Hematopoietic multipotent progenitor cell (in vitro differentiated cells): ENCODE results near the gene VAPB. TPM values are rescaled to one million over a fixed set of nuclear protein-coding genes. Genes with fewer than 3 reads are reported as not detected.
A peak's percentile ranks its signal among the peaks of the same experiment; 100 is the strongest.
"Not testable (repeated sequence)": the region's sequence is repeated elsewhere in the genome, so short reads cannot be mapped to it uniquely, and the experiment has no call there.

Experiments
- DNase-seq, 3 donors: peaks; one replicate each; pipeline ENCODE4 v3.0.0-alpha.2; 2011 to 2015; ENCODE audit warnings: low read depth in 2 of 3, low spot score in 2 of 3
- total RNA-seq: library from RNA; depleted of rRNA; stranded (reverse); fragments of >200 nt; gene quantifications from one replicate; pipeline ENCODE4 v1.2.3, GENCODE V29; 2012

VAPB gene
- 3.8 TPM for total RNA-seq

DNA sequence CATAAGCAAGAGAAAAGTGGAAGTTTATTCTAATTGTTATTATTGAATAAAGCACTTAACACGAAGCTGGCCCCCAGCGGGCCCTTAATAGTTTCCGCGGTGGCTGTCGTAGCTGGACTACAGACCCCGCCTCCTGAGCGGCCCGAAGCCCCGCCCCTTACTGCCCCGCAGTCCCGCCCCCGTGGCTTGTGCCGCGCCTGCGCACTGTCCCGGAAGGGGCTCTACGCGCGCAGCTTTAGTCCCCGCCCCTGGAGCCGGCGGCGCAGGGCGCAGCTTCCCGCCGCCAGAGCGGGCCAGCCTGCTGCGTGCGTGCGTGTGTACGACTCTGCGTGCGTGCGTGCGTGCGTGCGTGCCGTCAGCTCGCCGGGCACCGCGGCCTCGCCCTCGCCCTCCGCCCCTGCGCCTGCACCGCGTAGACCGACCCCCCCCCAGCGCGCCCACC lies at the start of gene VAPB:
VAPB (plus strand) TSS at position 348 of the 442 bp plus-strand sequence. CDS start 231 bp downstream, outside the sequence.
- DNase-seq, result peak; percentile 93 to 97 (median 96)

- DNase-seq, result no peak
Observed at GRCh38 chr20:58339741-58340140, 49.3 kb upstream of the VAPB start.

- DNase-seq, result no peak
Observed at GRCh38 chr20:58340151-58340550, 48.9 kb upstream of the VAPB start.

- no peak for DNase-seq
Observed at GRCh38 chr20:58340853-58341252, 48.2 kb upstream of the VAPB start.

DNA sequence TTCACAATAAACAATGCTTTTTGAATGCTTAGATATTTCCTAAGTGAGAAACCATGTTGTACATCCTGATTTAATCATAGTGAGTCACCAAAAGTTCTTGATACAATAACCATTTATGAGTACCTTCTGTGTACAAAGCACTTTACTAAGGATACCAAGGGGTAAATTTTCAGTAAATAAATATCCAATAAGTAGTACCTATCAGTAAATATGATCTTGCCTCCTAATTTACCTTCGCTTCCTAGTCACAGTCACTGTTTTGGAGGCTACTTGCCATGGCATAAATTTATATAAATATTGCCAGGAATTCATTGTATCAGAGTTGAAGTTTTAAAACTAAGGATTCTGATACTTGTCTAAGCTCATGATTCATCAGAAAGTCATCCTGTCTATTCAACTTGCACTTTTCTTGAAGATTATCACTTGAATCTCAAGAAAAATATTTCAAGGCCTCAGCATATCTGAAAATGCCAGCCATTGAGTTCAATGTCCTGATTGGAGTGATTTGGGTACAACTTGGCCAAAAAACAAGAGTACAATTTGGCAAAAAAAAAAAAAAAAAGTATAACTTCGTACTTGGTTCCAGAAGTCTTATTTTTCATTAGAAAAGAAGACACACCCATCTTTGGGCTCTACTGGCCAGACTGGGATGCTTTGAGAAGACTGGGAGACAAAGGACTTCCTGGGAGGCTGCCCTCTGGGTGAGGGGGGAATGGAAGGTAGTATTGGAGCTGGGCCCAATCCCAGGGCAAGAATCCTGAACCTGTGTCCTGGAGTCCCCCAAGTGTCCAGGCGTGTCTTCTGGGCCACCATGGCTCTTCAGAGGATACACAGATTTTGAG lies 46.7 kb upstream of the VAPB start:
- no peak for DNase-seq

DNA sequence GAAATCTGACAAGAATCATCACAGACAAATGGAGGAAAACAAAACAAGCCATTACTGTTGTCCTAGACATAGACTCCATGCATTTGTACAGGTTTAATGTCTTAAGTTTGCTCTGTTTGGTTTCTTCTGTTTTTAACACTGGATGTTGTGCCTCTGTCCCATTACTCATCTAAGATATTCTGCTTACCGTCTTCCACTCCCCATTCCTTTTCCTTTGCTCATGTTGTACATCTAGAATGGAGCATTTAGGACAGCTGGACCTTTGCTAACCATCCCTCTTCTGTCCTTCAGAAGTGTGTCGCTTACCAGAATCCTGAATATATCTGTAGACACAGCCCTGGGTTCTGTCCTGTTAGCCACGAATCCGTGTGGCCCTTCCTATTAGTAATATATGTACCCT lies 44.3 kb upstream of the VAPB start:
- no peak for DNase-seq

- no peak for DNase-seq
Observed at GRCh38 chr20:58349570-58349969, 39.5 kb upstream of the VAPB start.

GRCh38 chr20:58352468-58352867 lies 36.6 kb upstream of the VAPB start:
- no peak for DNase-seq

DNA sequence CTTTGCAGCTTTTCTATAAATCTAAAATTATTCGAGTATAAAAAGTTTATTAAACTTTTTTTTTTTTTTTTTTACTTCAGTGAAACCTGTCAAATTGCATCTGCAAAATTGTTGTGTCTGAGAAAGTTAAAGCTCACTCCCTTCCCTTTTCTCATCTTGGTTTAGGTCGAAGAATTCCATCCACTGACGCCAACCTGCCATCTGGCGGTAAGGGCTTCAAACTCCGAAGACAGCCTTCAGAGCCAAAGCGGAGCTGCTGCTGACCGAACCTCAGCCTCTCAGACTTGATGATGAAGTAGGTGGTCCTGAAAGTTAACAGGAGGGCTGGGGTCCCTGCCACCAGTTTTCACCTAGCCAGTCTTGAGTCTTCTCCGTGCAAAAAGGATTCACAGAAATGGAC lies 29.6 kb upstream of the VAPB start:
- no peak for DNase-seq

DNA sequence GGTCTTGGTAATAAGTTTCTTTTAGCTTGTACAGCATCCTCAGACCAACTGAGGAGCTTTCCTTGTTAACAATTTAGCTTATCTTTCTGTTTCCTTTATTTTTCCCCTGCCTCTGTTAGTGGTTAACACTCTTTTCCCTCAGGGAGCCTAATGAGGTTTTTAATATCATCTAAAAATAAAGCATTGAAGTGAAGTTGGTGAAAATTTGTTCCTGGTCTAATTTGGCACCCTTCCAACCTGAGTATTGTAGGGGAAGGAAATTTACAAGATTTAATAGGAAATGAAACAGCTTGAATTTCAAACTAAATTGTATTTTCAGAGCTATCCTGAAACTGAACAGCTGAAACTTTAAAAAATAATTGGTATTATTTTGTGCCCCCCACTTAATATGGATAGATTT lies 28.1 kb upstream of the VAPB start:
- no peak for DNase-seq

DNA sequence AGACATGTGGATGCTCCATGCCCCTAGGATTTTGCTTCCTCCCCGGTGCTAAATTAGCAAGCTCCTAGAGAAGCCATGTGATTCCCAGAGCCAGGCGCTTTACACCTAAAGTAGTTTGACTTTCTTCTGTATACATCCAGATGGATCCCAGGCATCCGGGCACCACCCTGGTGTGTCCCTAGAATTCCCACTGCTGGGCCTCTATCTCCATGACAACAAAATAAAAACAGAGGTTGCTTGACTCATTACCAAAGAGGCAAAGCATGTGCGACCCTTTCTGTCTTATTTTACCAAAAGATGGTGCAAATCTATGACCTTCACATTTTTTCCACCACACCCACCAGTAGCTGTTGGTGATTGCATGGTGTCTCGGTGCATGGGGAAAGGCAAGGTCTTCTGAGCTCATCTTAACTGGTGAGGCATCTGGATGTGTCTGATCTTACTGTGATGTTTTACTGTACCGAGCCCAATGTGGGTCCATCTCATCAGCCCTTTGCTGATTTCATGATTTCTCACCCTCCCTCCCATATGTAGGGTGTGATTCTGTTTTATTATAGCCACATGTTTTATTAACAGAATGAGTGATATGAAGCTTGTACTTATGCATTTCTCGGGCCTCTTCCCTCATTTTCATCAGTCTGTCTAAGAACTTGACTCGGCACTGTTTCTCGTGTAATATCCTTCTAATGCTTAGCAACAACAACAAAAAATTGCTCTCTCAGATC lies 27.4 kb upstream of the VAPB start:
- DNase-seq, result no peak

DNA sequence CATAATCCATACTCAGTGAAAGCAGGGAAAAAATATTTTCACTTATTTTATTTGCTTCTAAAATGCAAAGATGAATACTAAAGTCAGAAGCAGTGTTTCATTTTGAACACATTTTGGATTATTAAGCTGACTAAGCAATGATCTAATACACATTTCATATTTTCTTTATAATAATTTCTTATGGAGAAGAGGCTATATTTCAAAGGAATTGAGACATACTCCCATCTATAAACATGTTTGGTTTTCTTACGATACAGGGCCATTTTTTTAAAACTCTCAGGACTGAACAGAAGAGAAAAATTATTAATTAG lies 26.9 kb upstream of the VAPB start:
- no peak for DNase-seq

- DNase-seq, result no peak
Observed at GRCh38 chr20:58362970-58363369, 26.1 kb upstream of the VAPB start.

DNA sequence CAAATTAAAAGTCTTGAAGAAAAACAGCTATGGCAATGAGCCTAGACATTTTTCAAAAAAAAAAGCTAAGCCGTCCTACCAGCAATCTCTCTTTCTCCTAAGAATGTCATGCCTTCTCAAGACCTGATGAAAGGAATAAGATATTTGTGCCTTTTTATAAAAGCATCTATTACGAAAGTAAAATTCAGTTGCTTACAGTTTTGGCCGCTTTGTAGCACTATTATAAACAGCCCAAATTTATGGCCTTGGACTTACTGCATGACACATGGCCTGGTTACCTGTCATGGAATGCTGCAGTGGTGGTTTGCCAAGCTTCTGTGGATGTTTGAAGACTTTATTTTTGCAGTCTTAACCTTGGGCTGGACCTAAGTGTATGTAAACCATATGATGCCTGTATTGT lies 22.2 kb upstream of the VAPB start:
- no peak for DNase-seq

GRCh38 chr20:58372806-58373205 lies 16.2 kb upstream of the VAPB start:
- no peak for DNase-seq

GRCh38 chr20:58373296-58373695 lies 15.7 kb upstream of the VAPB start:
- not testable (repeated sequence) for DNase-seq

GRCh38 chr20:58374027-58374850 lies 14.8 kb upstream of the VAPB start:
- DNase-seq, result peak in 1 of 3 donors; percentile 16

DNA sequence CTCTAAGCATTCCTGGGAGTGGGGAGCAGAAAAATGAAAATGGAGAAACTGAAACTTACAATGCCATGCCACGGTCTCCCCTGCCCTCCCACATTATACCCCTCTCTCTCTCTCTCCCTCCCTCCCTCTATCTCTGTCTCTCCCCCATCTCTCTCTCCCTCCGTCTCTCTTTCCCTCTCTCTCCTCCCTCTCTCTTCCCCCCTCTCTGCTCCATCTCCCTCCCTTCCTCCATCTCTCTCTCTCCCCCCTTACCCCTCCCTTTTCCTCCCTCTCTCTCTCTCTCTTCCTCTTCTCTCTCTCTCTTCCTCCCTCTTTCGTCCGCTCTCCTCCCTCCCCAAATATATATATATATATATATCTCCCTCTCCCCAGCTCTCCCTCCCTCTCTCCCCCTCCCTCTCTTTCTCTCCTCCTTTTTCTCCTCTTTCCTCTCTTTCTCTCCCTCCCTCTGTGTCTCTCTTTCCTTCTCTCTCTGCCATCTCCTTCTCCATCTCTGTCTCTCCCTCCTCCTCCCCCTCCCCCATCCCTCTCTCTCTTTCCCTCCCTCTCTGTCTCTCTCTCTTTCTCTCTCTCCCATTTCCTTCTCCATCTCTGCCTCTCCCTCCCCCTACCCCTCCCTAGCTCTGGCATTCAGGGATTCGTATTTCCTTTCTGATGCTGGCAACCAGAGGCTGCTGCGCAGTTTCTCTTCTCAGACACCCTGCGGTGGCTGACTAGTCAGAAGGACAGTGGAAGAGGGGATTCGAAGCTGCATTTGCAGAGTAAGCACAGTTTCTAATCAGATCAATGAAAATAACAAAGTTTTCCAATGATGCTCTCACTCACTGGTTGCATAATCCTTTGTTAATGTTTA lies 13.9 kb upstream of the VAPB start:
- no peak for DNase-seq

DNA sequence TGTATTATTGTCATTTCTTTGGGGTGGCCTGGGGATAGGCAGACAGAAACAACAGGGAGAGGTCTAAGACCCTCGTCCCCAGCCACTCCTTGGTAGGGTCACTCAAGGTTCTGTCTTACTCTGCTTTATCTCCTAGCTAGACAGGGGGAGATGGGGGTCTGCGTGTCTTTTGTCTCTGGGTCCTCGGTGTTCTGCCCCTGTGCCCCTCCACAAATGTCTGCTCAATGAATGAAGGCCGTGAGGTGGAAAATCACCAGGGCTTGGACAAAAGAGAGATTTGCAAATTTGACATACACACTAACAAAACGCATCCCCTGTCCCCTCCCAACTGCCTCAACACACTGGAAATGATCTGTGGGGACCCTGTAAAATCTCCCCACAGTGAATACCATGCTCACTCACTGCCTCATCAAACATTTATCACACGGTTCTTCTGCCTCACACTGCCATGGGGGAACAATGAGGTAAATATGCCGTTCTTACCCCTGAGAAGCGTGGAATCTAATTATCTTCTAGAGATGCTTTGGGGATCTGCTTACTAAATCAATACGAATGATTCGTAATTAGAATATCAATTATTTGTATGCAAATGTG lies 13.2 kb upstream of the VAPB start:
- no peak for DNase-seq

DNA sequence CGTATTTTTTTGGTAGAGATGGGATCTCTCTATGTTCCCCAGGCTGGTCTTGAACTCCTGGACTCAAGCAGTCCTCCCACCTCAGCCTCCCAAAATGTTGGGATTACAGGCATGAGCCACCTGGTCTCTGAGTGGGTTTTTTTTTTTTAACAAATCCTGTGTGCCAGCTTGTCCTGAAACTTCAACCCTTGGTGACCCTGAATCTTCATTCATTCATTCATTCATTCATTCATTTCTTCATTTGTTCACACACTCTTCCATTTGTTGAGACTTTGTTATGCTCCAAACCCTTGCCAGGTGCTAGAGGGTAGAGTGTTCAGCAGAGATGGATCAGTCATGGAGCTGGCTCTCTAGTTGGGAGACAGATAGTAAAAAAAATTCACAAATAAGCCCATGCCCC lies 12.0 kb upstream of the VAPB start:
- no peak for DNase-seq
